ENCODE results near the gene TELO2.

The TELO2 gene

DNA sequence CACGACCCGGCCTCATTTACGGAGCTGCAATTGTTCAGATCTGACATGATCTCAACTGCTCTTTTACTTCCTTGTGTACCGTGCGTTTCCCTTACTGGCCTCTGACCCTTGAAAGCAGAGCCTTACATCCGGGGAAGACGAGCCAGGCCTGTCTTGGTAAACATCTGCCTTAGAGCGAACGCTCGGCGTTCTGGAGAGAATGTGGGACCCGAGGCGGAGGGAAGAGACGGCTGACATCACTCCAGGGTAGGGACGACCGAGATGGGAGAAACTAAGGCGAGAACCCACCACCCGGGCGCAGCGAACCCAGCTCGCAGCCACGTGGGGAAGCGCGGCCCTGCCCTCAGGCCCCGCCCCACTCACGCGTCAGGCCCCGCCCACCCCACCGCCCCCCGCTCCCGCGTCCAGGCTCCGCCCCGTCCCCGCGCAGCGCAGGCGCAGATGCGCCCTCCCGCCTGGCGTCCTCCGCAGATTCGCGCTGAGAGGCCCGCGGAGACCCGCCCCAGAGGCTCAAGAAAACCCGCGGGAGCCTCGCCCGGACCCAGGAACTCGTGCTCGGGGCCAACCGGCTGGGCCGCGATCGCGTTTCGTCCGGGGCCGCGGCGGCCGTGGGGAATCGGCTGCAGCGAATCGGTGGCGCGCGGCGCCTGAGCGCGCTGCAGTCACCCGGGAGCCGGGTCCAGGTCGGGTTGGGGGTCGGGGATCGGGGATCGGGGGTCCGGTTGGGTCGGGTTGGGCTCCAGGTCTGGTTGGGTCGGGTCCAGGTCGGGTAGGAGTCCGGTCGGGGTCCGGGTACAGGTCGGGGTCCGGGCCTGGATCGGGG lies at the start of gene TELO2:
TELO2 (plus strand) TSS at position 438 of the 823 bp plus-strand sequence. CDS start 922 bp downstream, outside the sequence.
- DNase-seq (ENCODE audit: extremely low read depth in 1 of 2, low read depth in 1 of 2): peak; percentile 61 to 69

DNA sequence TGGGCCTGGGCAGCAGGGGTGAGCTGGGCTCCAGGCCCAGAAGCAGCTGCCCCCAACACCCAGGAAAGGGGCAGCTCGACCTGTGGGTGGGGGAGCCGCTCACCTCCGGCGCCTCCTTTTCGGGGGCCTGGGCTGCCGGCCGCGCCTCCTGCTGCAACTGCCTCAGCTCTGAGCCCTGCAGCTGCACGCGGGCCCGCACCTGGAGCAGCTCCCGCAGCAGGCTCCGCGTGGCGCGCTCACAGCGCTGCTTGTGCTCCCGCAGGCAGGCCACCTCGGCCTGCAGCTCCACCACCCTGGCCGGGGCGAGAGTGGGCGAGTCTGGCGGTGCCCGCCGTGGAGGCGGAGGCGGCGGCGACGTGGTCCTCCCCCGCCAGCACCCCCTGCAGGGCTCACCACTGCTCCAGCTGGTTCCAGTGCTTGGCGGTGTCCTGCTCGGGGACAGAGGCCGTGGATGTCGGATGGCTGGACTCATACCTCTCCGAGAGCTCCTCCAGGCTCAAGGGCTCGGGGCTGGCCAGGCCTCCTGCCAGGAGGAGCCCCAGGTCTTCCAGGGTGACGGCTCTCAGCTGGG lies 49.7 kb upstream of the TELO2 start:
- no peak for DNase-seq (ENCODE audit: extremely low read depth in 1 of 2, low read depth in 1 of 2)

DNA sequence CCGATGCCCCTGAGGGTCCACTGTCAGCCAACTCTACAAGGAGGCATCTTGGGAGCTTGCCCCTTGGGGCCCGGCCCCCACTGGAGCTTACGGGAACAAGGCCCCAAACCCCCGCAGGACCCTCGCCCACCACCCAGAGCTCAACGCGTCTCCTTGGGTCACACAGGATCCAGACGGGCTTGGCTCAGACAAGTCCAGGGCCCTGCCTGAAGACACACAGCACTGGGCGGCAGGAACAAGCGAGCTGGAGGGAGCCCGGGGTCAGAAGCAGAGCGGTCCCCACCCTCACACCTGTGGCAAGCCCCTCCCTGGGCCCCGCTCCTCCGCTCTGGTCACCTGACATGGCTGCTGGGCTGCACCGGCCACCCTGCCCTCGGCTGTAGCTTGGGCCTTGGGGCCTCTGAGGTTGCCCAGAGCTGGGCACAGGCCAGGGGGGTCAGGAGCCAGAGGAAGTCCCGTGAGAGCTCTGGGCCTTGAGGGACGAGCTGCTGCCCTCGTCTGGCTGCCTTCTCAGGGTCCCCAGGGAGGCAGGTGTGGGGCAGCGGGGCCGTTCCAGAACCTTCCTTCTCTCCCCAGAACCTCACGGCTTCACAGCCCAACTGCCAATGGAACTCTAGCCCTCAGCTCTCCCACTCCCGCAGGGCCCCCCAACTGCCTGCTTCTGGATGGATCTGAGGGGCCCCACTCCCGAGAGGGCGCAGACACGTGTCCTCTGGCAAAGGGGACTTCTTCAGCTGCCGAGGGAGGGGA lies 49.0 kb upstream of the TELO2 start, which contains the start of gene CCDC154:
CCDC154 (minus strand) TSS at position 577 of the 750 bp plus-strand sequence; CDS start at position 343, 234 bp downstream.
- DNase-seq (ENCODE audit: extremely low read depth in 1 of 2, low read depth in 1 of 2): no peak

DNA sequence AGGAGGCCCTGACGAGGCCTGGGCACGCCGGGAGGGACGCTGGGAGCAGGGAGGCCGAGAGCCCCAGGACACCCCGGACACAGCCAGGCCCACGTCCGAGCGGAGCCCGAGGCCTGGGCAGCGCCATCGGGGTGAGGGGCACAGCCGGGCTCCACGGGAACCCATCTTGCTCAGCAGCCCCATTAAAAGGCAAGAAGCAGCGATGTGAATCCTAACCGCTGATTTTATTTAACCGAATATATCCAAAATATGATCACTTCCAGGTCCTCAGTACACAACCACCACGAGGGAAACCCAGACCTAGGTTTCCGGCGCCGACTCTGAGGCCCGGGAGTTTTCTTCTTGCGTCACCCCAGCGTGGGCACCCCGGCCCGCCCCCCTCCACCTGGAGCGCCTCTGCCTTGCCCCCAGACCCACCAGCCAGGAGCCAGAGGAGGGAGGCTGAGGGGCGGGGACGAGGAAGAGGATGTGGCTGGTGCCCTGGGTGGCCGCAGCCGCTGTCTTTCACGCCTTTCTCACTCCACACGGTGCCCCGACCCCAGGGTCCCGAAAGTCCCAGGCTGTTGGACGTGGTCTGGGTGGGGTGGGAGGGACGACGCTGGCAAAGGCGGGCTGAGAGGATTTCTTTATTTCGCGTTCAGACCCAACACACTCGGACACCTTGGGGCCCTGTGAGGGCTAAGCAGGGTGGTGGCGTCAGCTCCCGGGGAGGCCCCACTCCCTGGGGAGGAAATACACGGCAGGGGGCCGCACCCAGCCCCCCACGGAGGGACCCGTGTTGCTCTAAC lies 48.2 kb upstream of the TELO2 start:
- DNase-seq (ENCODE audit: extremely low read depth in 1 of 2, low read depth in 1 of 2): no peak

DNA sequence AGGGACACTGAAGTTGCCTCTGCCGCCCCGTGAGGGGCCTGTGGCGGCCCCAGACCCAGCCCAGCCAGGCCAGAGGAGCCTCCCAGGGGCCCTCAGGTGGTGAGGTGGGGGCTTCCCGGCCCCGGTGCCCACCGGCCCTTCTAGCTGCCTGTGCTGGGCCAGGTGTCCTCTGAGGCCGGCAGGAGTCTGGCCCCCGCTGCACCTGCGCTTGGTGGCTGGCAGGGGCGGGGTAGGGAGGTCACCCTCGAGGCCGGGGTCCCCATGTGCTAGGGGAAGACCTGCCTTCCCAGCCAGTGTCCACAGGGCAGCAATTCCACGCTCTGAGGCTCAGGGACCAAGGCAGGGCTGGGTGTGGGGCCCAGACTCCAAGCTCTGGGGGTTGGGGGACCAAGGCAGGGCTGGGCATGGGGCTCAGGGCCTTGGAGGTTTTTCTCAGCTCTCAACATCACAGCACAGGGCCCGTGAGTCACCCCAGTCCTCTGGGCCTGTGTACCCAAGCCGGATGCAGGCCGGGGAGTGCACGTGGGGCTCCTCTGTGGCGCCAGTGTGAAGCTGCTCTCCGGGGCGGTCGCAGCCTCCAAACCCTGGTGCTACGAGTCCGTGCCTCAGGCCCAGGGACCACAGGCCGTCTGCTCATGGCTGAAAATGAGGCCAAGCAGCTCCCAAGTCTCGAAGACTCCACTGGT lies 47.5 kb upstream of the TELO2 start:
- no peak for DNase-seq (ENCODE audit: extremely low read depth in 1 of 2, low read depth in 1 of 2)

DNA sequence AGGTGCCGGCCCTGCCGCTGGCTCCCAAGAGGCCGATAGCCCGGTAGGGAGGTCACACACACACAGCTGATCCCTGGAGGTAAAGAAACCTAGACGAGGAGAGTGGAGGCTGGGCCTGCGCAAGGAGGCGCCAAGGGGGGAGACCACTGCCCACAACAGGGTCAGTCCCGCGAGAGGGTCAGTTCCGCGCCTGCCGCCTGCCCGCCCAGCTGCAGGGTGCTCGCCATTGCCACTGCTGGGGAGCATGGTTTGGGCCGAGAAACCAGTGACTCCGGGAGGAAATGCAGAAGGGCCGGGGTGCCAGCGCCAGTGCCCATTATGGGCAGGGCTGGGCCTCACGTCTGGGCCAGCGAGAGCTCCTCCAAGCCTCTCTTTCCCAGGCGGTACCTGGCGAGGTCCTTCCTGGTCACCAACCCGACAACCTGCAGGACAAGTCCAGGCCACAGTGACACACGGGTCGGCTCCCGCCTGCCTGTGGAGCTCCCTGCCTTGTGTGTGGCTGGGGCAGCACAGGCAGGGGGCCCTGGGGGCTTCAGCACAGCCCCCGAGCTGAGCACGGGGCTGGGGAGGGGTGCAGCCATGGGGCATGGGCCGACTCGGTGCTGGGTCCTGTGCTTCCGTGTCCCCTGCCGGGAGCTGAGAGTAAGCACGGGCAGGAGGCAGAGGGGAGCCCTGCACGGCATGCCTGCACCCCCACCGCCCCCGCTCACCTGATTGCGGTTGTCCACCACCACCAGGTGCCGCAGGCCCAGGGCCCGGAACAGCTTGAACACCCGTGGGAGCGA lies 46.7 kb upstream of the TELO2 start:
- DNase-seq (ENCODE audit: extremely low read depth in 1 of 2, low read depth in 1 of 2): no peak

DNA sequence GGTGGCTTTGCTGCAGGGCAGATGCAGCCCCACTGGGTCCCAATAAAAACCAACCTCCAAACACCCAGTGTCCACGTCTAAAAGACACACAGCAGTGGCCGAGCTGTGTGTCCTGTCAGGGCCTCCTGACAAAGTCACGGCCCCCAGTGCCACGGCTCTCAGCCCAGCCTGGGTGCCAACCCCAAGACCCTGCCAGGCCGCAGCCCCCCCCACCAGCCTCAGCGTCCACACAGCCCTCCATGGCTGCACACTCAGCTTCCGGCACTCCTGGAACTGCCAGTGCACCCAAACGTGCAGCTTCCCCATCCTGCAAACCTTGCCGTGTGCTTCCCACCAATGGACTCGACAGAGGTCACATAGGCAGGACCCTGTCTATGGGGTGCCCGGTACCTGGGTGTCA lies 45.2 kb upstream of the TELO2 start:
- DNase-seq (ENCODE audit: extremely low read depth in 1 of 2, low read depth in 1 of 2): no peak

DNA sequence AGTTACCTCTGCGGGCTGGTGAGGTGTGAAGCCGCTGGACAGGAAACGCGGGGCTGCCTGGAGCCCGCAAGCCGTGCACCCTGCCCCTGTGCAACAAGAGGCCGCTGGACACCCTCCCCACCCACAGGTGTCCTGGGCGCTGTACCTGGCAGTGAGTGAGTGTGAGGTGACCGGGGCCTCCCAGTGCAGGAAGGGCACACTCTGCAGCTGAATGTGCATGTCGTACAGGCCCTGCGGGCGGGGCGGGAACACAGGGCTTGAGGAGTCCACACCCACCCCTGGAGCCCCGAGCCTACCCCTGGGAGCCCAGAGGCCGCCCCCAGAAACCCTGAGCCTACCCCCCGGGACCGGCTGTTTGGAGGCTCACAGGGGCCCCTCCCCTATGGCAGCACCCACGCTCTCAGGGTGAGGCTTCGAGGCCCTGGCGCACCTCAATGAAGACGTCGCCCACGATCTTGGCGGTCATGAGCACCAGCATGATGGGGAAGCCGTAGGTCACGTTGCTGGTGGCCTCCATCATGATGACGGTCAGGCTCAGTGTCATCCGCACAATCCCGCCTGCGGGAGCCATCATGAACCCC lies 44.5 kb upstream of the TELO2 start:
- DNase-seq (ENCODE audit: extremely low read depth in 1 of 2, low read depth in 1 of 2): no peak

DNA sequence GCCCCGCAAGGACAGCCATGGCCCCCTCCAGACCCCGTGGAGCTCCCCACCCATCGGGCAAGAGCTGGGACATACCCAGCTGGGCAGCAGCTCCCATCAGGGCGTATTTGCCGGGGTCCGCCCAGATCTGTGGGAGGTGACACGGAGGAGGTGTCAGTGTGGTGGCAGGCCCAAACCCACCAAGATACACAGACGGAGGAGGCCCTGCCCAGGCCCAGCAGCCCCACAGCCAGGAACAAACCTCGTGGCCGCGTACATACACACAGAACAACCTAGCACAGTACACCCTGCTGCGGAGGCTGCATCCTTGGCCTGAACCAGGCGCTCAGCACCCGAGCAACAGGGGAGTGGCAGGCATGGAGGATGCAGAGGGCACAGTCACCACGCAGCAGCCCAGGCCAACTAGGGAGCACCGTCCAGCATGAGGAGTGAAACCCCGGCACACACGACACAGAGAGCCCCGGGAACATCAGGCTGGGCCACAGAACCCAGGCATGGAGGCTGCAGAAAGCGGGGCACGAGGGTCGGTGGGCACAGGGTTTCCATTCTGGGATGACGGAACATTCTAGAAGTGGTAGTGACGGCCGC lies 43.9 kb upstream of the TELO2 start:
- DNase-seq (ENCODE audit: extremely low read depth in 1 of 2, low read depth in 1 of 2): no peak

DNA sequence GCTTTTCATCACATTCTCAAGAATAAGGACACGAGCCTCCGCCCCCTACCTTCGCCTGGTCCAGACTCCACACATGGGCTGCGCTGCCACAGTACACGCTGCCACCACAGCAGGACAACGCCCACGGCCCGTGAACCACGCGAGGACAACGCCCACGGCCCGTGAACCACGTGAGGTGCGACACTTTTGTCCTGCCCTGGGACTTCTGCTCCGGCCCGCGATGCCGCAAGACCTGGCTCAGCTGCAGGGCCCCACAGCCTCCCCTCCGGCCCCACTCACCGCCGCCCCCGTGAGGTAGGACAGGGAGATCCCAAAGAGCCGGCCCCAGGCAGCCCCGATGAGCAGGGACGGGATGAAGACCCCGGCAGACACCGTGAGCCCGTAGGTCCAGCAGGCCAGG lies 42.9 kb upstream of the TELO2 start:
- no peak for DNase-seq (ENCODE audit: extremely low read depth in 1 of 2, low read depth in 1 of 2)

DNA sequence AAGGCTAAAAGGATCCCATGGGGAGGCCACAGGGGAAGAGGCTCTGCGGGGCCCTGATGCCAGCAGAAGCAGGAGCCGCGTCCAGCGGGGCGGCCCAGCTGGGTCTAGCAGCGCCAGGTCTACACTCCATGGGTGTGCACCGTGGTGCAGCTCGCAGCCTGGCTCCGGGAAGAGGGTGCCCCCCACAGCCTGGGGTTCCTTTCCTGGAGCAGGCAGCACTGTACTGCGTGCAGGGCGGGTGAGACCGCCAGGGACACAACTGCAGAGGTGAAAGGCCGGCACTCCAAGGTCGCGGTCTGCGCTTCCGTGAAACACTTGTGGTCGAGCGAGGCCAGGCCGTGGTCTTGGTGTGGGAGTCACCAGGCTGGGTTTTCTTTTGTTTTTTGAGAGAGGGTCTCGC lies 42.3 kb upstream of the TELO2 start:
- no peak for DNase-seq (ENCODE audit: extremely low read depth in 1 of 2, low read depth in 1 of 2)

DNA sequence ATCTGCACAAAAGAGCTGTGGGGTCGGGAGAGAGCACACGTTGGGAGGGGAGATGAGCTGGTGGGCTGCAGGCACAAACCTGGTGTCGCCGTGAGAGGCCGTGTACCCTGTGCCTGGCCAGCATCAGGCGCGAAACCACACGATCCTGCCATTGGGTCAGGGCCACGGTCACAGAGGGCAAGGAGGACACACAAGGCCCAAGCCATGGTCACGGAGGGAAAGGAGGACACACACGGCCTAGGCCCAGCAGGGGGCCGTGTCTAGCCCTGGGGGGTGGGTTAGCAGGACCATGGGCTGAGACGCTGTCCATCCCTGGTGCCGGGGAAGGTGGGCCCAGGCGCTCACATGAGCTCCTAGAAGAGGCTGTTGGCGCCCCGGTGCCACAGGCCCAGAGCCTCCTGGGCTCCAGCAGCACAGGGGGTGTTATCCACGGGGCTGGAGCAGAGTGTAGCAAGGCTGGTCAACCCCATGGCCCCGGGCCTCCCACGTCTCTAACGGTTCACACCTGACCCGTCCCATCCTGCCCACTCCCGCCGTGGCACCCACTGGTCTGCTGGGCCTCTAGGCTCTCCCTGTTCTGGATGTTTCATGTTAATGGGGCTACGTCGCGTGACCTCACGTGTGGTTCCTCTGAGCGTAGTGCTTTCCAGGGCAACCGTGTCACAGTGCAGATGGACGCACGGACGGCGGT lies 41.3 kb upstream of the TELO2 start:
- DNase-seq (ENCODE audit: extremely low read depth in 1 of 2, low read depth in 1 of 2): no peak

DNA sequence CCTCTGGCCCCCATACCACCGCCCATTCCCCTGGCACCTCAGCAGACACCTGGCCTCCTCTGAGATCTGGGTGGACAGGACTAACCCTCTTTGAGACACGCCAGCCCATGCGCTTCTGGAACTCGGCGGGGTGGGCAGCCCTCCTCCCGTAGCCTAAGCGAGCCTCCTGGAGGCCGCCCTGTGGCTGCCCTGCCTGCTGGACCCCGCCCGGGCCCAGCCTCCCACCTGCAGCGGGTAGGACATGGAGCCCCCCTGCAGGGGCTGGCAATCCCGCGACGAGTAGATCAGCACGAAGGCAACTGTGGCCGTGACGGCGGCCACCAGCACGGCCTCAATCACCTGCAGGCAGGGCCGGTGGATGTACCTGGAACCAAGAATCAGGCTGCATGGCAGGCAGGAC lies 40.6 kb upstream of the TELO2 start:
- DNase-seq (ENCODE audit: extremely low read depth in 1 of 2, low read depth in 1 of 2): no peak

DNA sequence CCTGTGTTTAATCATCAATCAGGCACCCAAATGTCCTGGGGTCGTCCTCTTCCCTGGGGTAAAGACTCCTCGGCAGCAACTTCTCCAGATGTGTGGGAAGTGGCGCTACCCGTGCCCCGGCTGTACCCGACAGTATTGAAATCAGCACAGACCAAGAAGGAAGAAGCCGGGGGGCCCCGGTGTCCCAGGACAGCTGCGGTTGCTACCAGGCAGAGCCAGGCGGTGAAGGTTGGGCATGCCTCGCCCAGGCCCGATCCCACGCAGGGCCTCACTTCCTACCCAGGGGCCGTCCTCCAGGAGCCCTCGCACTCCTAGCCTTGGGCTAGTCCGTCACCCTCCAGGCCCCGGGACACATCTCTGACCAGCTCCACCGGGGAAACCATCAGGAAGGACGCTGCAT lies 39.8 kb upstream of the TELO2 start:
- DNase-seq (ENCODE audit: extremely low read depth in 1 of 2, low read depth in 1 of 2): no peak

DNA sequence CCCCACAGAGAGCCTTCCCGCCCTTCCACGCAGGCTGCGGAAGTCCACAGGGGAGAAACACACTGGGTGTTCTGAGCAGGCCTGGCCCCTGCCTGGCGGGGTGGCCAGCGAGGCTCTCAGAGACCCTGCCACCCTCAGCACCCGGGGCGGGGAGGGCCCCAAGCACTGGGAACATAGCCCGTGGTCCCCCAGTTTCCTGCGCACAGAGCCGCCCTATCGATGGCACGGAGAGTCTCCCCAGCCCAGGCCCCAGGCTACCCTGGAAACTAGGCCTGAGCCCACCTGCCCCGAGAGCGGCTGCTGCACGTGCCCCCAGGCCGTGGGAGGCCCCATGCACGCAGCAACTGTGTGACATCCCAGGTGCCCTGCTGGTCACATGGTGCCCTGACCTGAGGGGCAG lies 38.6 kb upstream of the TELO2 start:
- no peak for DNase-seq (ENCODE audit: extremely low read depth in 1 of 2, low read depth in 1 of 2)

DNA sequence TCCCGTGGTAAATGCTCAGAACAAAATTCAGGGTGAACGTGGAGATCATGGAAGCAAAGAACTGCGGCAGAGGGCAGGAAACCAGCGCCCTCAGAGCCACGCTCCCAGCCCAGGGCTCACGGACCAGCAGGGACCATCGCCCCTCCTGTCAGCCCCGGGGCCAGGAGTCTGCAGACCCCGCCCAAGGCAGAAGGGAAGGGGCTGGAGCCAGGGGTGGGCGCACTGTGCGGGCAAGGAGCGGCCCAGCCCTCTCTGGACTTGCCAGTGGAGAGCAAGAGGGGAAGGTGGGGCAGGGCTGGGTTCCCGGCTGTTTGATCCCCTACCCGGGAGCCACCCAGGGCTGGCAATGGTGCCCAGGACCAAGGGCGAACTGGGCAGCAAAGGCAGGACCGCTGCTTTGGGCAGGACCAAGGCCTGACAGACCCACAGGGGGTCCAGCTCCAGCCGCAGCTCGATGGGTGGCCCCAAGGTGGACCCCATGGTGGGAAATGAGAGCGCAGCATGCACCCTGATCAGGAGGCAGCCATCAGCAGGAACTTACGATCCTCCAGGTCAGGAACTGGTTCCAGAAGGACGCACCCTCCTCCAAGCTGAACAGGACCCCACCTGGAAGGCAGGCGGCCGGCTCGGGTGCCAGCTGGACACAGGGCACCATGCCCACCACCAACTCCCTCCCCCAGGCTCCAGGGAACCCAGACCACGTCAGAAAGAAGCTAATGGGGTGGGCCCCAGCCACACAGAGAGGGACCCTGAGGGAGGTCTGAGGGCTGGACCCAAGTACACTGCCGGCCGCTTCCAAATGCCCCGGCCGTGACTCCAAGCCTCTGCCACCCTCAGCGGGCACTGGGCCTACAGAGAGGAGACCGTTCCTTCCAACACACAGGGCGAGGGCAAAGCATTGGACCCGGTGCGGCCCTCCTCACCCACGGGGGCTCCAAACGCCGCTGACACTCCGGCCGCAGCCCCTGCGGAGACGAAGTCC lies 37.7 kb upstream of the TELO2 start:
- no peak for DNase-seq (ENCODE audit: extremely low read depth in 1 of 2, low read depth in 1 of 2)

DNA sequence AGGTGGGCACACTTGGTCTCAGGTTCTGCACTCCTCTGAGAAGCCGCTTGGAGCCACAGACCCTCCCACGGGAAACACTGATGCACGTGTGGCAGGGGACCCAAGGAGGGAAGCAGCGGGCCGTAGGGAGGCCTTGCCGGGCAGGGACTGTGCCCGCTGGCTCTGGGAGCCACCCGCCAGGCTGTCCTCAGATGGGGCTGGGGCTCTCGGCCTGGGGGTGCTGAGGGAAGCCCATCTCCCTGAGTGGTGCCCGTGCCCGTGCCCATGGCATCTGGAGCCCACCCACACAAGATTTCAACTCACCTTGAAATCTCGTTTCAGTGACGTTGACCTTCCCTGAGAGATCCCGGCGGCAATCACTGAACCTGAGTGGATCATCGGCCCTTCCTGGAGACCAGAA lies 36.2 kb upstream of the TELO2 start:
- DNase-seq (ENCODE audit: extremely low read depth in 1 of 2, low read depth in 1 of 2): no peak

Data from stimulated activated CD8-positive, alpha-beta memory T cell treated with anti-CD3 and anti-CD28 coated beads, Interleukin-7, amount 100 ng/mL, for 48 hours (primary cell).